Esophagus mucosa (tissue), 1 donor: ENCODE results near the gene CUTA. TPM values are rescaled to one million over a fixed set of nuclear protein-coding genes. Genes with fewer than 3 reads are reported as not detected.
A peak's percentile ranks its signal among the peaks of the same experiment; 100 is the strongest.
"Not testable (repeated sequence)": the region's sequence is repeated elsewhere in the genome, so short reads cannot be mapped to it uniquely, and the experiment has no call there.

Experiments used
- ATAC-seq: fragments of 200-7000 bp; cut with Tn5 transposase; one replicate; pipeline ENCODE4 v1.9.1; 2020
- total RNA-seq: library from RNA; stranded (reverse); gene quantifications from one replicate; pipeline ENCODE4 v1.2.4, GENCODE V29; 2023
- donor health status: DM: yes; HTN: yes; CAD: no.

The CUTA gene
- total RNA-seq, 1 donor from 2014 or later = 92.4 TPM

GRCh38 chr6:33399881-33400280 lies 18.0 kb downstream of the CUTA start:
- not testable (repeated sequence) for ATAC-seq

DNA sequence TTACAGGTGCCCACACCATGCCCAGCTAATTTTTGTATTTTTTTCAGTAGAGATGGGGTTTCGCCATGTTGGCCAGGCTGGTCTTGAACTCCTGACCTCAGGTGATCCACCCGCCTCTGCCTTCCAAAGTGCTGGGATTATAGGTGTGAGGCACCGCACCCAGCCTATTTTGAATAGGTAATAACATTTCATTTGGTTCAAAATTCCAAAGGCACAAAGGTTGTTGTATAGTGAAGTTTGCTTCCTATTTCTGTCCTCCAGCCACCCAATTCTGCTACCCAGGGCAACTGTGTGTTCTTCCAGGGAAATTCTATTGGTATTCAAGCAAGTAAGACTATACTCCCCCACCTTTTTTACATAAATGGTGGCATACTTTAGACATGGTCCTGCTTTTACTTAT lies 19.3 kb downstream of the CUTA start:
- ATAC-seq = not testable (repeated sequence)

DNA sequence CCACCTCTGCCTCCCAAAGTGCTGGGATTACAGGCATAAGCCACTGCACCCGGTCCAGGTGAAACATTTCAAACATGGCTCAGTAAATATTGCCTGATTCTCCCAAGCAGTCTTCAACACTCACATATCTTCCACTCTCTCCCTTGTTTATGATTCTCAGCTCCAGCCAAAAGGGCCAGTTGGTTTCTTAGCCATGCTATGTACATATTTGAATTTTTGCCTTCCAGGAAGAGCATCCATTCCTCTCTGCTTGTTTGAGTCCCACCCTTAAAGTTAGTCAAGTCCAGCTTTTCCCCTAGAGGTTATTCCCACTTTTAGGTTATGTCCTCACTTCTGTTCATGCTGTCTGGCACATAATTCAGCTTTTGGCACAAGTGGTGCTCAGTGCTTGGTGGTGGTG lies 20.4 kb downstream of the CUTA start:
- ATAC-seq = no peak

DNA sequence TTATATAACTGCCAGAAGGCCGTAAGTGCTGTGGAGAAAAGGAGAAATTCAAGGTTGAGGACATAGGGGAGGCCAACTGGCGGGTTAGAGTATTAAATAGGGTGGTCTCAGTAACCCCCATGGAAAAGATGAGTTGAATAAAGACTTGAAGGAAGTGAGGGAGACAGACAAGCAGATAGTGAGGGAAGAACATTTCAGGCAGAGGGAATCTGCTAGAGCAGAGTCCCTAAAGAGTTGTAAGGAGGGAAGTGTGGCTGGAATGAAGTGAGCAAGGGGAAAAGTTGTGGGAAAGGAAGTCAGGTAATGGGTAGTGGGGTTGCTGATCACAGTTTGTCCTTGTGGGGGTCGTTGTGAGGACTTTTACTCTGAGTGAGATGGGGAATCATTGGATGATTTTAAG lies 24.9 kb downstream of the CUTA start:
- no peak for ATAC-seq

GRCh38 chr6:33392595-33392948 lies 25.3 kb downstream of the CUTA start:
- no peak for ATAC-seq

- peak; percentile 6 for ATAC-seq
Measured at GRCh38 chr6:33391922-33392594, 25.8 kb downstream of the CUTA start.

GRCh38 chr6:33391278-33391921 lies 26.5 kb downstream of the CUTA start, which contains the start of gene KIFC1:
Gene KIFC1, plus strand, starts transcription at chr6:33391823. Its CDS starts 163 bp downstream, at chr6:33391986.
- ATAC-seq = peak; percentile 96

GRCh38 chr6:33390767-33391277 lies 27.1 kb downstream of the CUTA start:
- ATAC-seq = no peak

DNA sequence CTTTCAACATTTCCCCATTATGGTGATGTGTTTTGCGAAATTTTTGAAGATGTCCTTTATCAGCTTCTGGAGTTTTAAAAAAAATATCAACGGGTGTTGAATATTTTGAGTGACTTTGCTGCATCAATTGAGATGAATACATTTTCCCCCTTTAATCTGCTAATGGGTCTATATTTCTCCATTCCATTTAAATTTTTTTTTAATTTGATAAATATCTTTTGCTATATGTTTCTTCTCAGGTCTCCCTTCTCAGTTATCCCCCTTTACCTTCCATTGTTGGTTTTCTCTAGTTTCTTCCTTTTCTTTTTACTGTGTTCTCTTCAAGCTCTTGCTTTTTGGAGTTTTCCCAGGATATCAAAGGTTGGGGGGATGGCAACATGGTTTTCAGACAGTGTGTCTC lies 27.7 kb downstream of the CUTA start:
- no peak for ATAC-seq

DNA sequence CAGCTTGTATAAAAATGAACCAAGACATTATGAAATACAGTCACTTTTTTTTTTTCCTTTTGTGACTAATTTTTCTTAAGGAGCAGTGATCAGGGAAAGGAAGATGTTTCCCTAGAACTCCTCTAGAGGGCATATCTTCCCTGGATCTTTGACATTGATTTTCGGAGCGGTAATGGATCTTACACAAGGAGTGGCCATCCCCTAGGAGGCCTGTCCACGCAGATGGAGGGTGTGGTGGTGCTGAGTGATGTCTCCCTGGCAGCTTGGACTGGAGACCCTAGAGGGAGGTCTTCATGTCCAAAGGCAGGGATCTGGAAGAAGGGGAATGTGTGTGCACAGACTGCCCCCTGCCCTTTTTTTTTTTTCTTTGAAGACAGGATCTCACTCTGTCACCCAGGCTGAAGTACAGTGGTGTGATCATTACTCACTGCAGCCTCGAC lies 33.3 kb downstream of the CUTA start:
- peak; percentile 50 for ATAC-seq

GRCh38 chr6:33383427-33384185 lies 34.3 kb downstream of the CUTA start:
- no peak for ATAC-seq

DNA sequence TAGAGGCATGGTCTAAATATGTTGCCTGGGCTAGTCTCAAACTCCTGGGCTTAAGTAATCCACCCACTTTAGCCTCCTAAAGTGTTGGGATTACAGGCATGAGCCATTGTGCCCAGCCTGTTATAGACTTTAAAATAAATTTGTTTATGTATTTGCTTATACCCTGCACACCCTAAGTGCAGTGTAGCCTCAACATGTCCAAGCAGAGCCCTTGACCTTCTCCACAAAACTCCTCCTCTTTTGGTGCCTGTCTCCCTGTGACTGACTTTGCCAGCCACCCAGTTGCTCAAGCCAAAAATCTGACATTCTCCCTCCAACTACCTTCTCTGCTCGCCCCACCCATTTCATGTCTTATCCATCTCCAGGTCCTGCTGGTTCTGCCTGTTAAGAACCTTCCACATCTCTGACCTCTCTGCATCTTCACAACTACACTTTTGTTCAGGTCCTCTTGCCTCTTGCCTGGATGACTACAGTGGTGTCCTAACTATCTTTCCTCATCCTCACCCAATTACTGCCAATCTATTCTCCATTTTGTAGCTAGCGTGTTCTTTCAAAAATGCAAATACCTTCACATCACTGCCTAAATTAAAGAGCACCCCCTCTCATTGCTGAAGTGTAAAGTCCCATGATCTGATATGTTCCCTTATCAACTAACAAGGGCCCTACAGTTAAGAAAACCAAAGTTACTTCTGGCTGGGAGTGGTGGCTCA lies 37.5 kb downstream of the CUTA start:
- peak; percentile 73 for ATAC-seq

DNA sequence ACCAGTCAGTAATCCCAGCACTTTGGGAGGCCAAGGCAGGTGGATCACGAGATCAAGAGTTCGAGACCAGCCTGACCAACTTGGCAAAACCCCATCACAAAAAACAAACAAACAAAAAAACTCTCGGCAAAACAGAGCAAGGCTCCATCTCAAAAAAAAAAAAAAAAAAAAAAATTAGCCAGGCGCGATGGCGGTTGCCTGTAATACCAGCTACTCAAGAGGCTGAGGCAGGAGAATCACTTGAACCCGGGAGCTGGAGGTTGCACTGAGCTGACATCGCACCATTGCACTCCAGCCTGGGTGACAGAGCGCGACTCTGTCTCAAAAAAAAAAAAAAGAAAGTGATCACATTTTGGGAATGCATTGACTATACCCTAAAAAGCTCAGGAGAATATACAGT lies 38.7 kb downstream of the CUTA start:
- ATAC-seq = not testable (repeated sequence)

DNA sequence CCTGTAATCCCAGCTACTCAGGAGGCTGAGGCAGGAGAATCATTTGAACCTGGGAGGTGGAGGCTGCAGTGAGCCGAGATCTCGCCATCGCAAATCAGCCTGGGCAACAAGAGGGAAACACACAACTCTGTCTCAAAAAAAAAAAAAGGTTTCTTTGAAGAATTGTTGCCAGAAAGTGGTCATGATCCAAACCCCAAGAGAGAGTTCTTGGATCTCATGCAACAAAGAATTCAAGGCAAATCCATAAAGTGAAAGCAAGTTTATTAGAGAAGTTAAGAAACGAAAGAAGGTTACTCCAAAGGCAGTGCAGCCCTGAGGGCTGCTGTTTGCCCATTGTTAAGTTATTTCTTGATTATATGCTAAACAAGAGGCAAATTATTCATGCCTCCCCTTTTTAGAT lies 40.7 kb downstream of the CUTA start:
- ATAC-seq = no peak

DNA sequence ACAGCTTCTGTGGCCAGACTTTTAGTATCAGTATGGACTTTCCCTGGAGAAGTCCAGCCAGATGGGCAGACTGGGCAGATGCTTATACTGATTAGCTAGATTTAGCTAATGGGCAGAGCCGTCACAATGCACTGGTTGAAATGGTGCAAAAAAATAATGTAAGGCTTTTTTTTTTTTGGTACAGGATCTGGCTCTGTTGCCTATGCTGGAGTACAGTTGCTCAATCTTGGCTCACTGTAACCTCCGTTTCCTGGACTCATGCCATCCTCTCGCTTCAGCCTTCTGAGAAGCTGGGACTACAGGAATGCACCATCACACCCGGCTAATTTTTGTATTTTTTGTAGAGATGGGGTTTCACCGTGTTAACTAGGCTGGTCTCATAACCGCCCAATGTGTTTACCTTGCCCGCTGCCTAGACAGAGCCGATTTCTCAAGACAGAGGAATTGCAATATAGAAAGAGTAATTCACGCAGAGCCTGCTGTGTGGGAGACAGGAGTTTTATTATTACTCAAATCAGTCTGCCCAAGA lies 42.7 kb downstream of the CUTA start:
- ATAC-seq = peak; percentile 78

- ATAC-seq = peak; percentile 35
Measured at GRCh38 chr6:33373960-33374910, 43.7 kb downstream of the CUTA start.

DNA sequence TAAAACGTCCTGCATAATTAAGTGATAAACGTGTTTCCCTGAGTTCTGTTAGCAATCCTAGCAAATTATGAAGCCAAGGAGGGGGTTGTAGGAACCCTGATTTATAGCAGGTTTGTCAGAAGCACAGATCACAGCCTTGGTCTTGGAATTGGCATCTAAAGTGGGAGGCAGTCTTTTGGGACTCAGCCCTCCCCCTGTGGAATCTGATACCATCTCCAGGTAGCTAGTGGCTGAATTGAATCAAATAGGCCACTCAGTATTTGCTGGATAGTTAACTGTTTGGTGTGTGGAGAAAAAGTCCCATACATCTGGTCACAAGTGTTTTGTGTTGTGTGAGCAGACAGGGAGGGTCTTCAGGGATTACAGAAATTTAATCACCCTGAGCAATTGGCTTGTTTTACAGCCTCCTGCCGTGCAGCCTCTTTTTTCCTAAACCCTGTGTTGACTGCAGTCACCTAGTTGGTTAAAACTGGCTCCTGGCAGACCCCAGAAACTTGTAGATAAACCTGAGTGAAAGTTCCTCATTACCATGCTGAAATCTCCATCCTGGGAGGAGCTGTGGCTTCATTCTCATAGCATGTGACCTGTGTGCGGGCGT lies 45.3 kb downstream of the CUTA start:
- ATAC-seq = no peak

DNA sequence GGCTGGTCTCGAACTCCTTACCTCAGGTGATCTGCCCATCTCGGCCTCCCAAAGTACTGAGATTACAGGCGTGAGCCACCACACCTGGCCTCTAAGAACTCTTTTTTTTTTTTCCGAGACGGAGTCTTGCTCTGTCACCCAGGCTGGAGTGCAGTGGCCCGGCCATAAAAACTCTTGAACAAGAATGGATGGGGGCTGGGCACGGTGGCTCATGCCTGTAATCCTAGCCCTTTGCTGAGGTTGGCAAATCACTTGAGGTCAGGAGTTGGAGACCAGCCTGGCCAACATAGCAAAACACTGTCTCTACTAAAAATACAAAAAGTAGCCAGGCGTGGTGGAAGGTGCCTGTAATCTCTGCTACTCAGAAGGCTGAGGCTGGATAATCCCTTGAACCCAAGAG lies 46.0 kb downstream of the CUTA start:
- ATAC-seq = not testable (repeated sequence)

DNA sequence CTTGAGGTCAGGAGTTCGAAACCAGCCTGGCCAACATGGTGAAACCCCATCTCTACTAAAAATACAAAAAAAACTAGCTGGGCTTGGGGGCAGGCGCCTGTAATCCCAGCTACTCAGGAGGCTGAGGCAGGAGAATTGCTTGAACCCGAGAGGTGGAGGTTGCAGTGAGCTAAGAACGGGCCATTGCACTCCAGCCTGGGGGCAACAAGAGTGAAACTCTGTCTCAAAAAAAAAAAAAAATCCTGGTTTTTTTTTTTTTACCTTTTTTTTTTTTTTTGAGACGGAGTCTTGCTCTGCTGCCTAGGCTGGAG lies 50.2 kb downstream of the CUTA start:
- not testable (repeated sequence) for ATAC-seq

DNA sequence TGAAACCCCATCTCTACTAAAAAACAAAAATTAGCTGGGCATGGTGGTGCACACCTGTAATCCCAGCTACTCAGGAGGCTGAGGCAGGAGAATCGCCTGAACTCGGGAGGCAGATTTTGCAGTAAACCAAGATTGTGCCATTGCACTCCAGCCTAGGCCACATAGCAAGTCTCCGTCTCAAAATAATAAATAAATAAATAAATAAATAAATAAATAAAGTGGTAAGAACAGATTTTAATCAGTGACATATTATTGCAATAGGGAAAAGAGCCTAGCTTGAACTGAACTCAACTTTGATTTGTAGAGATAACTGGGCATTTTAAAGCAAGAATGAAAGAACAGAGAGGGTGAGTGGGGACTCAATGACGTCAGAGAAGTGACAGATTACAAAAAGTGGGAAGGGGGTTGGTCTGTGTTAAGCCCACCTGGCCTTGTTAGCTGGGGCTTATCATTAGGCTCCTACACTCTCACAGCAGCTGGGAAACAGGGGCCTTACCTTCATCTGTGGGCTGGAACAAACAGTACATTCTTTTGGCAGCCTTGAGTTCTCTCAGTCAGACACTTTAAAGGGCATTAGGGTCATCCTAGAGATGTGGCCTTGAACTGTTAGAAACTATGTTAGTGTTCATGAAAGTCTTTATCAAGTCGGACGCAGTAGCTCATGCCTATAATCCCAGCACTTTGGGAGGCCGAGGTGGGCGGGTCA lies 50.7 kb downstream of the CUTA start:
- no peak for ATAC-seq
